ENCODE results near the gene P2RX2. TPM values are rescaled to one million over a fixed set of nuclear protein-coding genes. Genes with fewer than 3 reads are reported as not detected.

P2RX2 gene
- total and polyA plus RNA-seq, 2 experiments from 2014 or later = 1.1 to 1.7 TPM

DNA sequence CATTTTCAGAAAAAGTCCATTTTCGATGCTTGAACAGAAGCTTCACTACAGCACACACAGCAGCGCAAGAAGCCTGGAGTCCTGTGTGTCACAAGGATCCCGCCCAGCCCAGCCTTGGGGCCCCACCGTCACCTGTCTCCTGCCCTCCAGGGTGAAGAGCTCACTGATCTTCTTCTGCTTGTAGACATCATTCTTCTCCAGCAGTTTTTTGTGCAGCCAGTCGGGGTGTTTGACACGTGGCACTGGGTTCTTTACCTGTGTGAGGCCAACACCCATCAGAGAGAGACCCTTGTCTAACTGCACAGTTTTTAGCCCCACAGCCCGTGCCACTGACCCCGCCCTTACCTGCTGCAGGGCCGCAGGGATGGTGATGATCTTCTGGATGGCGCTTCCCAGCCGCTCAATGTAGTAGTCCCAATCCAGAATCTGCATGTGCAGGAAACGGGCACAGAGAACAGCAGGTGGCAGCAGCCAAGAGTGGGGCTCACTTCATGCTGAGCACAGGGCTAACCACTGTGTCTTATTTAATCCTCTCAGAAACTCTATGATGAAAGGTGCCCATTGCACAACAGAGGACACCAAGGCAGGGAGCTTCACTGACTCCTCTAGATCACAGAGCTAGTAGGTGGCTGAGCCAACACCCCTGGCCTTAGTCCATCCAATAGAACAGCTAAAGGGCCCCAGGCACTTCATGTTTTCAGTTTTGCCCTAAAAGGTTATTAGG is 38.6 kb downstream of the P2RX2 start (continued):
- TF ChIP-seq, protein P1, sequence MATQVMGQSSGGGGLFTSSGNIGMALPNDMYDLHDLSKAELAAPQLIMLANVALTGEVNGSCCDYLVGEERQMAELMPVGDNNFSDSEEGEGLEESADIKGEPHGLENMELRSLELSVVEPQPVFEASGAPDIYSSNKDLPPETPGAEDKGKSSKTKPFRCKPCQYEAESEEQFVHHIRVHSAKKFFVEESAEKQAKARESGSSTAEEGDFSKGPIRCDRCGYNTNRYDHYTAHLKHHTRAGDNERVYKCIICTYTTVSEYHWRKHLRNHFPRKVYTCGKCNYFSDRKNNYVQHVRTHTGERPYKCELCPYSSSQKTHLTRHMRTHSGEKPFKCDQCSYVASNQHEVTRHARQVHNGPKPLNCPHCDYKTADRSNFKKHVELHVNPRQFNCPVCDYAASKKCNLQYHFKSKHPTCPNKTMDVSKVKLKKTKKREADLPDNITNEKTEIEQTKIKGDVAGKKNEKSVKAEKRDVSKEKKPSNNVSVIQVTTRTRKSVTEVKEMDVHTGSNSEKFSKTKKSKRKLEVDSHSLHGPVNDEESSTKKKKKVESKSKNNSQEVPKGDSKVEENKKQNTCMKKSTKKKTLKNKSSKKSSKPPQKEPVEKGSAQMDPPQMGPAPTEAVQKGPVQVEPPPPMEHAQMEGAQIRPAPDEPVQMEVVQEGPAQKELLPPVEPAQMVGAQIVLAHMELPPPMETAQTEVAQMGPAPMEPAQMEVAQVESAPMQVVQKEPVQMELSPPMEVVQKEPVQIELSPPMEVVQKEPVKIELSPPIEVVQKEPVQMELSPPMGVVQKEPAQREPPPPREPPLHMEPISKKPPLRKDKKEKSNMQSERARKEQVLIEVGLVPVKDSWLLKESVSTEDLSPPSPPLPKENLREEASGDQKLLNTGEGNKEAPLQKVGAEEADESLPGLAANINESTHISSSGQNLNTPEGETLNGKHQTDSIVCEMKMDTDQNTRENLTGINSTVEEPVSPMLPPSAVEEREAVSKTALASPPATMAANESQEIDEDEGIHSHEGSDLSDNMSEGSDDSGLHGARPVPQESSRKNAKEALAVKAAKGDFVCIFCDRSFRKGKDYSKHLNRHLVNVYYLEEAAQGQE (IDR thresholded peaks at IDR 0.05; ENCODE audit: unreplicated experiment) = no peak
- no peak for TF ChIP-seq STAT1 (IDR thresholded peaks at IDR 0.05; ENCODE audit: unreplicated experiment)
- TF ChIP-seq, protein P2, sequence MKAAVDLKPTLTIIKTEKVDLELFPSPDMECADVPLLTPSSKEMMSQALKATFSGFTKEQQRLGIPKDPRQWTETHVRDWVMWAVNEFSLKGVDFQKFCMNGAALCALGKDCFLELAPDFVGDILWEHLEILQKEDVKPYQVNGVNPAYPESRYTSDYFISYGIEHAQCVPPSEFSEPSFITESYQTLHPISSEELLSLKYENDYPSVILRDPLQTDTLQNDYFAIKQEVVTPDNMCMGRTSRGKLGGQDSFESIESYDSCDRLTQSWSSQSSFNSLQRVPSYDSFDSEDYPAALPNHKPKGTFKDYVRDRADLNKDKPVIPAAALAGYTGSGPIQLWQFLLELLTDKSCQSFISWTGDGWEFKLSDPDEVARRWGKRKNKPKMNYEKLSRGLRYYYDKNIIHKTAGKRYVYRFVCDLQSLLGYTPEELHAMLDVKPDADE (IDR thresholded peaks at IDR 0.05) = no peak
- TF ChIP-seq CTCF (conservative IDR thresholded peaks at IDR 0.05; ENCODE audit: low read depth in 2 of 2) = no peak
- no peak for TF ChIP-seq EZH2phosphoT487 (IDR thresholded peaks at IDR 0.05; ENCODE audit: unreplicated experiment)
- TF ChIP-seq ZNF331 (CRISPR knock-in tag; IDR thresholded peaks at IDR 0.05; ENCODE audit: low read depth) = no peak
- no peak for TF ChIP-seq POLR2AphosphoS5 (IDR thresholded peaks at IDR 0.05; ENCODE audit: low read depth)
- TF ChIP-seq ZNF114 (CRISPR knock-in tag; IDR thresholded peaks at IDR 0.05) = no peak
- TF ChIP-seq JUNB (IDR thresholded peaks at IDR 0.05; ENCODE audit: unreplicated experiment) = no peak

GRCh38 chr12:132658149-132658894 is 39.7 kb downstream of the P2RX2 start:
- no peak for ATAC-seq
- TF ChIP-seq STAT1 (IDR thresholded peaks at IDR 0.05; ENCODE audit: unreplicated experiment) (no peak), EZH2phosphoT487 (IDR thresholded peaks at IDR 0.05; ENCODE audit: unreplicated experiment) (no peak), CTCF (conservative IDR thresholded peaks at IDR 0.05; ENCODE audit: low read depth in 2 of 2) (no peak), ZNF331 (CRISPR knock-in tag; IDR thresholded peaks at IDR 0.05; ENCODE audit: low read depth) (no peak)

More at GRCh38 chr12:132658149-132658894, 39.7 kb downstream of the P2RX2 start:
- Histone ChIP-seq H3F3A (replicated peaks; ENCODE audit: low read depth) (0 out of 2 replicates have a peak, but pooled peaks cover 12% of the 10 kb centered on the region), H3K79me2 (replicated peaks; ENCODE audit: insufficient read depth) (no peaks in the 10 kb centered on the region), H3K4me2 (no peak overlapping the region), H4K20me1 (replicated peaks; ENCODE audit: insufficient read depth) (peaks cover 6% of the 10 kb centered on the region), H3K4me1 (ENCODE audit: insufficient read depth) (no peaks in the 10 kb centered on the region), H3K9me2 (ENCODE audit: insufficient read depth) (no peaks in the 10 kb centered on the region), H3K4me3 (no peak overlapping the region), H3K27me3 (ENCODE audit: insufficient read depth) (no peaks in the 10 kb centered on the region), H3K36me3 (ENCODE audit: insufficient read depth) (peaks cover 77% of the 10 kb centered on the region), H2AFZ (no peak overlapping the region), H3K27ac (ENCODE audit: low read depth) (no peak overlapping the region)
- no peak for DNase-seq (ENCODE audit: low spot score)
- H3K9me3 Mint-ChIP-seq = no peaks in the 10 kb centered on the region
- H3K27me3 Mint-ChIP-seq (ENCODE audit: insufficient read depth, low read depth, poor library complexity) = peaks cover 2% of the 10 kb centered on the region
- H3K4me3 Mint-ChIP-seq = no peak overlapping the region
- no peak overlapping the region for H3K27ac Mint-ChIP-seq
- peaks cover 93% of the 10 kb centered on the region for H3K36me3 Mint-ChIP-seq (ENCODE audit: low read depth)
- no peaks in the 10 kb centered on the region for H3K4me1 Mint-ChIP-seq
